Epithelial cell of prostate (primary cell): ENCODE data around the gene CDC123.
"Not testable (repeated sequence)": the region's sequence is repeated elsewhere in the genome, so short reads cannot be mapped to it uniquely, and the experiment has no call there.

Source experiments
- DNase-seq: peaks from one replicate; pipeline ENCODE4 v3.0.0-alpha.2; 2011; ENCODE audit warnings: low read depth, low spot score
- H3K27ac ChIP-seq: fragments of 450-650 bp; 2 replicates; pipeline ENCODE4 v1.5.1; 2017; ENCODE audit warnings: mild to moderate bottlenecking

Gene CDC123

DNA sequence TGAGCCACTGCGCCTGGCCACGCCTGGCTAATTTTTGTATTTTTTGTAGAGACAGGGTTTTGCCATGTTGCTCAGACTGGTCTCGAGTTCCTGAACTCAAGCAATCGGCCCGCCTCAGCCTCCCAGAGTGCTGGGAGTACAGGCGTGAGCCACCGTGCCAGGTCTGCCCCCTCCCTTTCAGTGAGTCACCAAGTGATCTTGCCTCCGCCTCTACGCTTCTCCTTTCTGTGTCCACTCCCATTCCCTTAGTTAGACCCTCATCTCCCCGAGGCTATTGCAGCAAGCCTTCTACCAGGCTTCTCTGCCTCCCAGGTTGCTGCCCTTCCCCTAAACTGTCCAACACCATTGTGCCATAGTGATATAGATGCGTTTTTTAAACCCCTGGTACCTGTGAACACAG, 32.9 kb downstream of the CDC123 start:
- H3K27ac ChIP-seq: no peak overlapping the region
- DNase-seq: no peak

- H3K27ac ChIP-seq: peak overlapping the region; percentile 11
- DNase-seq: not testable (repeated sequence)
These were observed 38.7 kb downstream of the CDC123 start for GRCh38 chr10:12234687-12235086.

DNA sequence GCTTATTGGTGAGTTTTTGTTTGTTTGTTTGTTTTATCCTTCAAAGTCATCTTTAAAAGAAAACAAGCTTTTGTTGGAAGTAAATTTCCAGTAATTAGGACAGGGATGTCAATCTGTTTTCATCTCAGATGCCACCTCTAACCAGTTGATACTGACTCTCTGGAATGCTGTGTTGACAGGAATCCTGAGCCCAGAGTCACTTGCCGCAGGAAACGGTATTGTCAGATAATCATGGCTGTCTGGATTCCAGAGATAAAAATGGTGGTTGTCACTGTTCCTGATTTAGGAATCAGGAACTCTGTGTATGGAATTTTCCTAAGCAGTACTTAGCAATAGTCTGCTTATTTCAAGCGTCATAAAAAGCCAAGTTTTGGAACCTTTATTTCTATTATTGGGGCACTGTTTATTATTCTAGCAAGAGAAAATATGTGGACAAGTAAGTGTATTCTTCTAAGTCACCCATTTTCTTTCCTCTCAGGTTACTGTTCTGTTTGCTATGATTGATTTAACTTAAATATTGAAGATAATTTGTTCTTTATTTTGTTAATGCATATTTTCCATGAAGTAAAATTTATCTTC, 39.2 kb downstream of the CDC123 start:
- DNase-seq: no peak
- H3K27ac ChIP-seq: peak overlapping the region; percentile 11

- peak overlapping the region; percentile 11 for H3K27ac ChIP-seq
- no peak for DNase-seq
These were observed 39.8 kb downstream of the CDC123 start for GRCh38 chr10:12235796-12236195.

DNA sequence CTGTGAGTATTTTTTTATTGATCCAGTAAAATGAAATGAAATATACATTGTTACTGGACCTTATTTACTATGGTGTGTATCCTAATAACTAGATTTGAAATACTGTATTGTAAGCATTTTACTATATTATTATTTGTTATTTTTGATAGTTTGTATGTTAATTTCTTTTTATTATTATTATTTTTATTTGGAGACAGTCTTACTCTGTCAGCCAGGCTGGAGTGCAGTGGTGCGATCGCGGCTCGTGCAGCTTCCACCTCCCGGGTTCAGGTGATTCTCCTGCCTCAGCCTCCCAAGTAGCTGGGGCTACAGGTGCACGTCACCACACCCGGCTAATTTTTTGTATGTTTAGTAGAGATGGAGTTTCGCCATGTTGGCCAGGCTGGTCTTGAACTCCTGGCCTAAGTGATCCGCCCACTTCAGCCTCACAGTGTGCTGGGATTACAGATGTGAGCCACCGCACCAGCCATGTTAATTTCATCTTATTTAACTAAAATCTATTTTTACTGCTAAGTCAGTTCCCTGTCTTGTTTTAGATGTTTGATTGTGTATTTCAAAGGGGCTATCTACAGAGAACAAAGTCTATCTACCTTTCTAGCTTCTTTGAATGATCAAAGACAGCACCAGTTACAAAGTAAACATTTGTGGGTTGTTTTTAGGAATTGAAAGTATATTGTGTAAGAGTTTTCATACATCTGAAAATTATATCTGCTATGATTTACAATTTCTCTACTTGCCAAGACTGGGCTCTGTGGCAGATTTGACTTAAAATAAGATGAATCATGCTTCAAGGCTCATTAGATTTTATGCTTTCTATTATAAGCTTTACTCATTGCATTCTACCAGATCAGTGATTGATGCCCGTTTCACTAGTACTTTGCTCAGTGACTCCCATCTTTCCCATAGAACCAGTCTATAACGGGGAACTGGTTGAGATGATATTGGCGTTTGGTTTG, 41.6 kb downstream of the CDC123 start:
- DNase-seq: no peak
- no peak overlapping the region for H3K27ac ChIP-seq

DNA sequence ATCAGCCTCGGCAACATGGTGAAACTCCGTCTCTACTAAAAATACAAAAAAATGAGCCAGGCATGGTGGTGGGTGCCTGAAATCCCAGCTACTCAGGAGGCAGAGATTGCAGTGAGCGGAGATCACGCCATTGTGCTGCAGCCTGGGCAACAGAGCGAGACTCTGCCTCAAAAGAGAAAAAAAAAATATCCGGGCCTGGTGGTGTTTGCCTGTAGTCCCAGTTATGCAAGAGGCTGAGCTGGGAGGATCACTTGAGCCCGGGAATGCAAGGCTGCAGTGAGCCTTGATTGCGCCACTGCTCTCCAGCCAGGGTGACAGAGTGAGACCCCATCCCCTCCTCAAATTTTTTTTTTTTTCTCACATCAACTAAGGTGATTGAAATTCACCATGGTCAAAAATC, 42.8 kb downstream of the CDC123 start:
- DNase-seq: no peak
- H3K27ac ChIP-seq: no peak overlapping the region

DNA sequence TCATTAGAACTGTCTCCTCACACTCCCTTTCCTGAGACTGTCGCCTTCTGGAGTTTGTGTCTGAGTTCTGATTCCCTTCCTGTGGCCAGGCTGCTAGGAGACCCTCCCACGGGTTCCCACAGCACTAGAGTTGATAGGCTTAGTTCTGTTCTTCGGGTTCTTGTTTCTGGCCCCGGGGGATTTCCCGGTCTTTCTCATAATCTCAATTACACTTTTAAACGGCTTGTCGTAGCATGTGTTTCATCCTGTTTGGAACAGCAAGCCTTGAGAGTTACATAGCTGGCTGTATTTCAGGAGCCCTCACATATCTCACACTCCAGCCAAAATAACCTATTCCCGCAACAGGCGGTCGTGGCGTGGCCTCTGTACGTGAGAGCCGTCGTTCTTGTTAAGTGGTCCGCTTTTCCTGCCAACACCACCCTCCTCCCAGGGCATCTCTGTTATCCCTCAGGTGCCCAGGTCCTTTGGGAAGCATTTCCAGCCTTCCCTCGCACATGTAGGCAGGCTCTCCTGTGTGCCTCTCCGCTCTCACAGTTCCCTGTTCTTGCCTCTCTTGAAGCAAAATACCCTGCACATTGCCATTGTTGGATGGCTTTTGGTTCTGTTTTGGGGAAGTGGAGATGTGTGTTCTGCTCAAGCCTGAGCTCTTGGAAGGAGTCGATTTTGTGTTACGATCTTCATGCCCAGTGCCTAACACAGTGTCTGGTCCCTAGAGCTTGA, 46.0 kb downstream of the CDC123 start:
- DNase-seq: no peak
- peak overlapping the region; percentile 46 for H3K27ac ChIP-seq

DNA sequence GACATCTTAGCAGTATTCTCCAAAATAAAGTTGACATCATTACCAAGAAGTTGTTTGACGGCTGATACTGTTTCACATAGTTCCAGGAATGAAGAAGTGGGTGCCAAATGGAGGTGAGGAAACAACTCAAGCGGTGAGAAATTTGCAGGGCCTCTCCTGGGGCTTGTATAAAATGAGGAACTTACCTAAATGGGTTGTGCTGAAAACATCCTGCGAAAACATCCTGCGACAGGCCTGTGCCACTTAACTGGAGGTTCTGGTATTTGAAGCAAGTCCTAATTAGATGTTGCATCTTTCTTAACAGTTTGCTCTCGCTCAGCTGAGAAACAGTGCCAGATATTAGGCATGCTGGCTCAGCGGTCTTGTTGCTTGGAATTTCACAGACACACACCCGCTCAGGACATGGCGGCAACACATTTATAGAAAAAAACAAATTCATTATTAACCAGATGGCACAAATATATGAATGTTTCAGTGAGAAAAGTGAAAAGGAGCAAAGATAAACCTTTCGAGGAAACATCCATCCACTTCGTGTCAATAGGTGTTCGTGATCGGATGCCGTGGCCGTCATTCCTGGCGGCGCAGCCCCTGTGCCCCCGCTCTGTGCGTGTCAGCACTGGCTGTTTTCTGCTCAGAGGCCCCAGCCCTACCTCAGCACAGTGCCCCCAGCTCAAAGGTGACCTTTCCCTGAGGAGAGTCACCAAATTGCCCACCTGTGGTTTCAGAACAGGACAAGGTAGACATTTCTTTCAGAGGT, 48.1 kb downstream of the CDC123 start:
- no peak overlapping the region for H3K27ac ChIP-seq
- DNase-seq: no peak

DNA sequence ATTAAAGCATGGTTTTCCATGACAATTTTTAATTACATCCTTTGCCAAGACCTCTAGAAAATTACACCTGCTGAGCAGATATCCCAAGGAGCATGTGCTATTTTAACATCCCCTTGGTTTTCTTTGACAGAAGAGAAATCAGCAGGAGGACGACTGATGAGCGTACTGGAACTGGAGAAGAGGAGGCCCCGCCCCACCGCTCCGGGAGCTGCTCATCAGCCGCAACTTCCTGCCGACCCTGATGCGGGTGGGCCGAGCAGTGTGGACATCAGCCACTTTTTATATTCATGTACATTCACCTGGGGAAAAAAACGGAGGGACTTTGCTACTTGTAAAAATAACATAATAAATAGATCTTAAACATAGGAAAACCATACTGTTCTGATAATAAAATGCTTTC, 54.2 kb downstream of the CDC123 start:
- H3K27ac ChIP-seq: no peak overlapping the region
- DNase-seq: no peak

DNA sequence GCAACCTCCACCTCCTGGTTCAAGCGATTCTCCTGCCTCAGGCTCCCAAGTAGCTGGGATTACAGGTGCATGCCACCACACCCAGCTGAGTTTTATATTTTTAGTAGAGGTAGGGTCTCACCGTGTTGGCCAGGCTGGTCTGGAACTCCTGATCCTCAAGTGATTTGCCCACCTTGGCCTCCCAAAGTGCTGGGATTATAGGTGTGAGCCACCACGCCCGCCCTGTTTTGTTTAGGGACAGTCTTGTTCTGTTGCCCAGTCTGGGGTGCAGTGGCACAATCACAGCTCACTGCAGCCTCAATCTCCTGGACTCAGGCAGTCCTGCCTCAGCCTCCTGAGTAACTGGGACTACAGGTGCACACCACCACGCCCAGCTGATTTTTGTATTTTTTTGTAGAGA, 54.7 kb downstream of the CDC123 start:
- not testable (repeated sequence) for DNase-seq, H3K27ac ChIP-seq

GRCh38 chr10:12251581-12251980, 55.6 kb downstream of the CDC123 start:
- DNase-seq: no peak
- H3K27ac ChIP-seq: no peak overlapping the region

DNA sequence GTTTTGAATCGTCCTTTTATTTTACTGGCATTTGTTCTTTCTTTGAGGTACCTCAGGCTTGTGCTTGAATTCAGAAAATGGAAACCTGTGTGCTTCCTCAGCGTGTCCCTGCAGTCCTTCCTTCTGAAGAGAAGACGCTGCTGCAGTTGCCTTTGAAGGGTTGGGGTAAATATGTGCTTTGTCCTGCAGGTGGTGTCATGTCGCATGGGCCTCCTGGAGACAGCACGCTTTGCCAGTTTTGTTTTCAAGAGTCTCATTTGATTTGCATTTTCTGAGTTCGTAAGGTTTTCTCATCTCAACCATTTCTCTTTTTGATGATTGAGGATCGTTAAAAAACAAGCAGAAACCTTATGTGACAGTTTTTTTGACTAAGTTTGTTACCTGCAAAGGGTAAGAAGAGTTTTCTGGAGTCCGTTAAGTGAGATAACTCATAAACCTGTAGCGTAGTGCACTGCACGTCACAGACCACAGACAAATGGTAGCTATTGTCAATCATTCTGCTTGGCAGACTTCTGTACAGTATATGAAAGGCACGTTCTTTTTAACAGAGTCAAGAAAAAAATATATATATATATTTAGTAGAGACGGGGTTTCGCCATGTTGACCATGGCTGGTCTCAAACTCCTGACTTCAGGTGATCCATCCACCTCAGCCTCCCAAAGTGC, 57.0 kb downstream of the CDC123 start:
- DNase-seq: no peak
- H3K27ac ChIP-seq: no peak overlapping the region

DNA sequence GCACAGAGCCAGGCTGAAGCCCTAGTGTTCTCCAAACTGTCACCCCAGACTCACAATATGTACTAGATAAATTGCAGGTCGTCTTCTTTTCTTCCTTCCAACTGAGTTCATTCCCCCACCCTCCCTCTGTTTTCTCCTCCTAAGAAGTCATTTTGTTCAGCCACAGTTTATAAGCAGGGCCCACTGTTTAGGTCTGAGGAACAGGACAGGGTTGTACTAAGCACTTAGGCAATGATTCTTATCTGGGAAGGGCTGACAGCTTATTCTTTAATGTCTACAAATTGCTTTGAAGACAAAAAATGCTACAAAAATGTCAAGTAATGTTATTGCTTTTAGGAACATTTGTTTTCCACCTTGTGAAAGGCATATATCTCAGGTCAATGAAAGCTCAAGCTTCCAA, 59.1 kb downstream of the CDC123 start:
- H3K27ac ChIP-seq: no peak overlapping the region
- DNase-seq: no peak

DNA sequence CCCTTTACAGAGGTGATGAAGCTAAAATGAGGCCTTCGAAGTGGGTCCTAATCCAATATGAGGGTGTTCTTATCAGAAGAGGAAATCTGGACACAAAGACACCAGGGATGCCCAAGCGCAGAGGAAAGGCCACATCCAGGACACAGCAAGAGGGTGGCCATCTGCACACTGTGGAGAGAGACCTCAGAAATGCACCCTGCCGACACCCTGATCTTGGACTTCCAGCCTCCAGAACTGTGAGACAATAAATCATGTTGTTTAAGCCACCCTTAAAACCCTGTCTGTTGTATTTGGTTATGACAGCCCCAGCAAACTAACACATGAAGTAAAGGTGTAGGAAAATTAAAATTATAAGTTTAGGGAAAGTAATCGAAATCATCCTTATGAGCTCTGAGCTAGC, 64.0 kb downstream of the CDC123 start:
- no peak overlapping the region for H3K27ac ChIP-seq
- no peak for DNase-seq

DNA sequence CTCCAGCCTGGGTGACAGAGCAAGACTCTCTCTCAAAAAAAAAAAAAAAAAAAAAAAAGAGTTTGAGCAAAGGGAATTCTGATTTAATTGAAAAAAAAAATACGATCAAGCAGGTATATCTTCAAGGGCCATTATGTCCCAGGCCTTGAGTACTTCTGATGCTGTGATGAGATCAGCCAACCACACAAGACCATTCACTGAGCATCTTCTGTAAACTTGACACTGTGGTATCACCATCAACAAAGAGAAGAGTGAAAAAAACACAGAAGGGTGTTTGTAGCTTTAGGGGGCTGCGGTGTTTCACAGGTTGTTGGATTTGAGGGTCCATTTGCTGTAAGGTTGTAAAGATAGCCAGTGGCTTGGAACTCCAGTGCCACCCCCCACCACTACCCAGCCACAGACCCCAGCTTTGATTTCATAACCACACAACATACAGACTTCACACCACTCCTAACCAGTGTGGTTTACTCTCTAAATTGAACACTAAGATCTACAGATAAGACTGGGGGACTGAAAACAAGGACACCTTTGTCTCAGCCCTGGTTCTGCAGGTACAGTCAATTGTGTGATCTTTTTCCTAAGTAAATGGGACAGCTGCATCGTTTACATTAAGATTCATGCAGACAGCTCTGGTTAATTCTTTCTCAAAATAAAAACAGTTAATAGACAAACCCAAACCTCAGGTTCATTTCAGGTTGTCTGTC, 66.4 kb downstream of the CDC123 start:
- H3K27ac ChIP-seq: no peak overlapping the region

GRCh38 chr10:12264204-12264940, 68.4 kb downstream of the CDC123 start:
- no peak for DNase-seq
- no peak overlapping the region for H3K27ac ChIP-seq

More for the DNA sequence above, 66.4 kb downstream of the CDC123 start:
- no peak for DNase-seq

DNA sequence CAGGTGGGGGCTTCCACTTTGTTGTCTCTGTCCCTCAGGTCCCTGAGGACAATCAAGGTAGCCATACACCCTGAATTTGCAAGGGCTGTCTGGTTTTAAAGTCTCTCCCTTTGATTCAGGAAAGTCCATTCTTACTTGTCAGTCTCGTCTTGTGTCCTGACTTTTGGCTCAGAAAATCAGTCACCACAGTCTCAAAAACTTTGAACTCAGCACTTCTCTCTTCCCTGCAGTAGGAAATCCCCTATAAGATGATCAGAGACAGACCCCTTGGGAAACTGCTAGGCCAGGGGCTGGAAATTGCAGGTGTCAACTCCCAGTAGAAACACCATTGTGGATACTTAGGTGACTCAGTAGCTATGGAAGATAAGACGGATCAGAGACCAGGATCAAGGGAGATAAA, 73.1 kb downstream of the CDC123 start:
- DNase-seq: no peak
- no peak overlapping the region for H3K27ac ChIP-seq

GRCh38 chr10:12271210-12271540, 75.2 kb downstream of the CDC123 start:
- no peak for DNase-seq
- H3K27ac ChIP-seq: no peak overlapping the region

GRCh38 chr10:12277862-12278261, 81.9 kb downstream of the CDC123 start:
- H3K27ac ChIP-seq, DNase-seq: not testable (repeated sequence)
